HL-60 (cell line): ENCODE results near the gene EPB41L2.

Source experiments
- POLR2AphosphoS5 ChIP-seq: IDR thresholded peaks from 2 replicates; pipeline ENCODE4 v1.6.1; 2012; ENCODE audit warnings: low read depth
- TF ChIP-seq, protein P1 (sequence below): IDR thresholded peaks from one replicate; pipeline ENCODE4 v1.5.1; 2011; ENCODE audit warnings: low read length, control low read depth, inconsistent platforms; ENCODE audit not compliant: insufficient read depth

GRCh38 chr6:131017962-131018361, 45.1 kb downstream of the EPB41L2 start:
- TF ChIP-seq POLR2AphosphoS5: no peak
- TF ChIP-seq, protein P1, sequence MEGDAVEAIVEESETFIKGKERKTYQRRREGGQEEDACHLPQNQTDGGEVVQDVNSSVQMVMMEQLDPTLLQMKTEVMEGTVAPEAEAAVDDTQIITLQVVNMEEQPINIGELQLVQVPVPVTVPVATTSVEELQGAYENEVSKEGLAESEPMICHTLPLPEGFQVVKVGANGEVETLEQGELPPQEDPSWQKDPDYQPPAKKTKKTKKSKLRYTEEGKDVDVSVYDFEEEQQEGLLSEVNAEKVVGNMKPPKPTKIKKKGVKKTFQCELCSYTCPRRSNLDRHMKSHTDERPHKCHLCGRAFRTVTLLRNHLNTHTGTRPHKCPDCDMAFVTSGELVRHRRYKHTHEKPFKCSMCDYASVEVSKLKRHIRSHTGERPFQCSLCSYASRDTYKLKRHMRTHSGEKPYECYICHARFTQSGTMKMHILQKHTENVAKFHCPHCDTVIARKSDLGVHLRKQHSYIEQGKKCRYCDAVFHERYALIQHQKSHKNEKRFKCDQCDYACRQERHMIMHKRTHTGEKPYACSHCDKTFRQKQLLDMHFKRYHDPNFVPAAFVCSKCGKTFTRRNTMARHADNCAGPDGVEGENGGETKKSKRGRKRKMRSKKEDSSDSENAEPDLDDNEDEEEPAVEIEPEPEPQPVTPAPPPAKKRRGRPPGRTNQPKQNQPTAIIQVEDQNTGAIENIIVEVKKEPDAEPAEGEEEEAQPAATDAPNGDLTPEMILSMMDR: no peak
